HEK293 (cell line): ENCODE data around the gene BLOC1S5.

Experiments used
- CTCF ChIA-PET: fragments of 350-600 bp; formaldehyde crosslinking; extraction: SDS; loops from one replicate; lab custom pipeline; 2021; ENCODE audit warnings: antibody characterized with exemption; lab: Yijun Ruan, JAX
- POLR2A ChIA-PET: fragments of 300-600 bp; formaldehyde crosslinking; extraction: SDS; loops from one replicate; lab custom pipeline; 2020; ENCODE audit warnings: antibody characterized with exemption, inconsistent platforms; lab: Yijun Ruan, JAX
- H3K27ac ChIP-seq: fragments of 200-500 bp; sonication (Bioruptor generic); 2 replicates; pipeline ENCODE4 v1.5.1; 2014; ENCODE audit warnings: low read depth, low read length, control low read depth, inconsistent platforms; ENCODE audit errors: extremely low read depth
- H3K36me3 ChIP-seq, 2 experiments: fragments of 200-500 bp in 1 of 2; sonication (Bioruptor generic) in 1 of 2; 1 replicate in 1 of 2; 2 replicates in 1 of 2; pipeline ENCODE4 v1.5.1; 2014 to 2017; ENCODE audit warnings: inconsistent platforms in 2 of 2, low read length in 2 of 2; ENCODE audit not compliant: control insufficient read depth in 2 of 2, insufficient read depth in 1 of 2
- H3K4me1 ChIP-seq: fragments of 200-500 bp; sonication (Bioruptor generic); 2 replicates; pipeline ENCODE4 v1.5.1; 2014; ENCODE audit warnings: mild to moderate bottlenecking, low read length, inconsistent platforms; ENCODE audit not compliant: control insufficient read depth, insufficient read depth
- H3K4me3 ChIP-seq: 2 replicates; pipeline ENCODE4 v1.5.1; 2011; ENCODE audit warnings: low read depth, mild to moderate bottlenecking, control low read depth, low read length, moderate library complexity
- H3K9me3 ChIP-seq: fragments of 200-500 bp; sonication (Bioruptor generic); 2 replicates; pipeline ENCODE4 v1.5.1; 2014; ENCODE audit warnings: low read depth, low read length, inconsistent platforms; ENCODE audit not compliant: control insufficient read depth, insufficient read depth
- BCL11B ChIP-seq: fragments of 450-650 bp; formaldehyde crosslinking; IDR thresholded peaks from 2 replicates; pipeline ENCODE4 v1.5.1; 2016; ENCODE audit warnings: low read depth, missing biosample characterization, missing genetic modification characterization
- MZF1 ChIP-seq: fragments of 450-650 bp; formaldehyde crosslinking; IDR thresholded peaks from 2 replicates; pipeline ENCODE4 v1.5.1; 2017; ENCODE audit warnings: missing biosample characterization, missing genetic modification characterization, borderline replicate concordance
- SCRT2 ChIP-seq: fragments of 450-650 bp; formaldehyde crosslinking; IDR thresholded peaks from 2 replicates; pipeline ENCODE4 v1.5.1; 2016; ENCODE audit warnings: missing biosample characterization, missing genetic modification characterization
- TCF7L2 ChIP-seq: IDR thresholded peaks from 2 replicates; pipeline ENCODE4 v1.6.1; 2011; ENCODE audit warnings: low read depth, mild to moderate bottlenecking, inconsistent platforms, low read length, moderate library complexity, borderline replicate concordance
- WT1 ChIP-seq: fragments of 450-650 bp; formaldehyde crosslinking; IDR thresholded peaks from 2 replicates; pipeline ENCODE4 v1.5.1; 2016; ENCODE audit warnings: missing biosample characterization, missing genetic modification characterization
- YY1 ChIP-seq: fragments of 450-650 bp; formaldehyde crosslinking; IDR thresholded peaks from 2 replicates; pipeline ENCODE4 v1.5.1; 2018; ENCODE audit warnings: missing biosample characterization, missing genetic modification characterization
- YY2 ChIP-seq: fragments of 450-650 bp; formaldehyde crosslinking; IDR thresholded peaks from 2 replicates; pipeline ENCODE4 v1.5.1; 2016; ENCODE audit warnings: missing biosample characterization, missing genetic modification characterization
- ZBTB8A ChIP-seq: fragments of 450-650 bp; formaldehyde crosslinking; IDR thresholded peaks from 2 replicates; pipeline ENCODE4 v1.5.1; 2016; ENCODE audit warnings: missing biosample characterization, missing genetic modification characterization
- ZIC2 ChIP-seq: fragments of 450-650 bp; formaldehyde crosslinking; IDR thresholded peaks from 2 replicates; pipeline ENCODE4 v1.5.1; 2016; ENCODE audit warnings: missing biosample characterization, missing genetic modification characterization
- ZNF155 ChIP-seq: fragments of 450-650 bp; formaldehyde crosslinking; IDR thresholded peaks from 2 replicates; pipeline ENCODE4 v1.5.1; 2016; ENCODE audit warnings: missing biosample characterization, missing genetic modification characterization
- ZNF157 ChIP-seq: fragments of 450-650 bp; formaldehyde crosslinking; IDR thresholded peaks from 2 replicates; pipeline ENCODE4 v1.5.1; 2016; ENCODE audit warnings: missing biosample characterization, missing genetic modification characterization
- ZNF169 ChIP-seq: fragments of 450-650 bp; formaldehyde crosslinking; IDR thresholded peaks from 2 replicates; pipeline ENCODE4 v1.5.1; 2016; ENCODE audit warnings: missing biosample characterization, missing genetic modification characterization
- ZNF266 ChIP-seq: fragments of 450-650 bp; formaldehyde crosslinking; IDR thresholded peaks from 2 replicates; pipeline ENCODE4 v1.5.1; 2016; ENCODE audit warnings: missing biosample characterization, missing genetic modification characterization, low read depth
- ZNF302 ChIP-seq: fragments of 450-650 bp; formaldehyde crosslinking; IDR thresholded peaks from 2 replicates; pipeline ENCODE4 v1.5.1; 2016; ENCODE audit warnings: missing biosample characterization, missing genetic modification characterization, low read depth
- ZNF48 ChIP-seq: fragments of 450-650 bp; formaldehyde crosslinking; IDR thresholded peaks from 2 replicates; pipeline ENCODE4 v1.5.1; 2016; ENCODE audit warnings: missing biosample characterization, missing genetic modification characterization
- ZNF514 ChIP-seq: fragments of 450-650 bp; formaldehyde crosslinking; IDR thresholded peaks from 2 replicates; pipeline ENCODE4 v1.5.1; 2016; ENCODE audit warnings: missing biosample characterization, missing genetic modification characterization
- ZNF529 ChIP-seq: fragments of 450-650 bp; formaldehyde crosslinking; IDR thresholded peaks from 2 replicates; pipeline ENCODE4 v1.5.1; 2017; ENCODE audit warnings: missing genetic modification characterization, missing biosample characterization; ENCODE audit not compliant: insufficient replicate concordance
- ZNF530 ChIP-seq: fragments of 450-650 bp; formaldehyde crosslinking; IDR thresholded peaks from 2 replicates; pipeline ENCODE4 v1.5.1; 2016; ENCODE audit warnings: low read depth, missing biosample characterization, missing genetic modification characterization
- ZNF548 ChIP-seq: fragments of 450-650 bp; formaldehyde crosslinking; IDR thresholded peaks from 2 replicates; pipeline ENCODE4 v1.5.1; 2016; ENCODE audit warnings: missing biosample characterization, missing genetic modification characterization
- ZNF747 ChIP-seq: fragments of 450-650 bp; formaldehyde crosslinking; IDR thresholded peaks from 2 replicates; pipeline ENCODE4 v1.5.1; 2016; ENCODE audit warnings: missing biosample characterization, missing genetic modification characterization
- ZNF776 ChIP-seq: fragments of 450-650 bp; formaldehyde crosslinking; IDR thresholded peaks from 2 replicates; pipeline ENCODE4 v1.5.0; 2017; ENCODE audit warnings: missing biosample characterization, missing genetic modification characterization, borderline replicate concordance
- ZNF837 ChIP-seq: fragments of 450-650 bp; formaldehyde crosslinking; IDR thresholded peaks from 2 replicates; pipeline ENCODE4 v1.5.1; 2016; ENCODE audit warnings: missing biosample characterization, missing genetic modification characterization
- ZSCAN30 ChIP-seq: fragments of 450-650 bp; IDR thresholded peaks from 2 replicates; pipeline ENCODE4 v1.5.1; 2018; ENCODE audit warnings: missing biosample characterization, mild to moderate bottlenecking, missing genetic modification characterization, moderate library complexity
- TF ChIP-seq, protein P1 (sequence below): fragments of 450-650 bp; formaldehyde crosslinking; IDR thresholded peaks from 2 replicates; pipeline ENCODE4 v1.5.1; 2017; ENCODE audit warnings: missing biosample characterization, missing genetic modification characterization
- TF ChIP-seq, protein P2 (sequence below): fragments of 450-650 bp; formaldehyde crosslinking; IDR thresholded peaks from 2 replicates; pipeline ENCODE4 v1.5.1; 2016; ENCODE audit warnings: missing biosample characterization, missing genetic modification characterization
- TF ChIP-seq, protein P3 (sequence below): fragments of 450-650 bp; formaldehyde crosslinking; IDR thresholded peaks from 2 replicates; pipeline ENCODE4 v1.5.1; 2017; ENCODE audit warnings: missing biosample characterization, missing genetic modification characterization

BLOC1S5 gene

DNA sequence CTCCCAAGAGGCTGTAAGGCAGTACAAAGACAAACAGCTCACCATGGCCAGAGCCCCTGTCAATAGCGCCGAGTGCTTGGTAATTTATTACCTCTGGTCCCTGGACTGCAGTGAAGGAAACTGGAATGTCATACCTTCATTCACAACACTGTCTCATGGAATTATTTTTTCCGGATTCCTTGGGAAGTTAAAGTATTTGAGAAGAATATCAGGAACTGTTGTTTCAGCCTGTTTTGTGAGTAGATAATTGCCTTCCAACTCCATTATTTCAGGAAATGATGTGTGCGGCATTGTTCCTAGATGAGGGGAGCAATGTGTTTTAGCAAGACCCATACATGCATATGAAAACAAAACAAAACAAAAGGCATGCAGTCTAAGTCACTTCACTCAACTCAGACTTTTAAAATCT is 64.0 kb downstream of the BLOC1S5 start (continued):
- TF ChIP-seq, protein P1, sequence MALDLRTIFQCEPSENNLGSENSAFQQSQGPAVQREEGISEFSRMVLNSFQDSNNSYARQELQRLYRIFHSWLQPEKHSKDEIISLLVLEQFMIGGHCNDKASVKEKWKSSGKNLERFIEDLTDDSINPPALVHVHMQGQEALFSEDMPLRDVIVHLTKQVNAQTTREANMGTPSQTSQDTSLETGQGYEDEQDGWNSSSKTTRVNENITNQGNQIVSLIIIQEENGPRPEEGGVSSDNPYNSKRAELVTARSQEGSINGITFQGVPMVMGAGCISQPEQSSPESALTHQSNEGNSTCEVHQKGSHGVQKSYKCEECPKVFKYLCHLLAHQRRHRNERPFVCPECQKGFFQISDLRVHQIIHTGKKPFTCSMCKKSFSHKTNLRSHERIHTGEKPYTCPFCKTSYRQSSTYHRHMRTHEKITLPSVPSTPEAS: no peak
- TF ChIP-seq ZSCAN30: no peak
- TF ChIP-seq, all 188 proteins: peak for 2

DNA sequence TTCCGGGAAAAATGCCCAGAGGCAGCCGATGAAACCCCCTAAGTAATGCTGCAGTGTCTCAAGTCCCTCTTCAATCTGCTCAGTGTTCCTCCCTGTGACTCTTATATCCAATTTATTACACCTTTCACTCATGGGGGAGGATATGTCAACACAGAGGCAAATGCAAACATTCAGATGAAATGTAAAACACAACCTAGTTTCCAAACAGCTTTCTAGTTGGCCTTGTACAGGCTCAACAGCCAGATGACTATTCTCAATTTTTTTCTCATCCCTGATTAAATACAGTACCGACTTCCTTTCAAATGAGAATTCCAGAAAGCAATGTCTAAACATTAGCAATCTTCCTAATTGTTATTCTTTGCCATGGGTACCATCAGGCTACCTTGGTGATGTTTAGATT is 65.0 kb downstream of the BLOC1S5 start:
- CTCF ChIA-PET: no interaction called here

DNA sequence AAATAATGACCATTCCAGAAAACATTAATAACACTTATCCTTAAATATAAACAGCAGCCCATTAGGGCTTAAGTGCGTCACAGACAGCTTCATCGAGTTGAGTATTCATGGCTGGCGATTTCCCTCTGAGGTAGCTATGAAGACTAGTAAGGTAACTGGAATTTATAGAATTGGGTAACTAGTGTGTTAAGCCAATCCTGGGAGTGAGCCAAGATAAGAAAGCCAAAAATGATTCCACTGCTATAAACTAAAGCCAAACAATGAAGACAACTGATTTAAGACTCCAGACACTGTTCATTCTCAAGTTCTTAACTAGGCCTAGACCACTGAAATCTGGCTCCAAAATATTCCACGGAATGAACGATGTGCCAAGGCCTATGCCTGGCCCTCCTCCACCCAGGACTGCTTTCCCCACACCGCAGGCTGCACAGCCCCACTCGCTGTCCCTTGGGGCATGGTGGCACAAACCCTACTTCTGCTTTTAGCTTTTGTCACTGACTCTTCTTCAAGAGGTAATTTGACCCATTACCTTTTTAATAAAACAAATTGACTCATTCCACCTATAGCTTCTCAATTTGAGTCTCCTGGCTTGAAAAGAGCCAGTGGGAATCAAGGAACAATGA is 66.0 kb downstream of the BLOC1S5 start:
- peaks cover 7% of the 10 kb centered on the region; the same call in 1 of the 2 replicates for H3K4me1 ChIP-seq
- H3K9me3 ChIP-seq: no peaks in the 10 kb centered on the region; the same call in 1 of the 2 replicates
- POLR2A ChIA-PET: interaction anchor here (2.3 kb wide), 1 partner anchor 273 kb away, joined by 8 read pairs; the partner anchor contains the start of gene BMP6
- TF ChIP-seq ZNF548 (tag by site-specific recombination) (no peak), ZBTB8A (tag by site-specific recombination) (no peak), ZNF169 (no peak), ZNF837 (no peak), ZNF155 (tag by site-specific recombination) (no peak), ZNF302 (tag by site-specific recombination) (no peak), ZNF530 (tag by site-specific recombination) (no peak), ZNF529 (tag by site-specific recombination) (no peak), SCRT2 (tag by site-specific recombination) (no peak), ZNF747 (no peak), BCL11B (tag by site-specific recombination) (no peak), ZNF776 (tag by site-specific recombination) (no peak), YY2 (tag by site-specific recombination) (no peak), ZNF514 (tag by site-specific recombination) (no peak), ZNF48 (no peak)
- TF ChIP-seq, all 188 proteins: peak for 0
- Histone ChIP-seq H3K36me3 (no peaks in the 10 kb centered on the region), H3K27ac (no peak overlapping the region), H3K4me3 (no peak overlapping the region)
- CTCF ChIA-PET: interaction anchor here (1.2 to 3.2 kb wide), 3 partner anchors 8 to 275 kb away, joined by 3 to 14 read pairs (median 3); no protein-coding TSS in a partner anchor

More for the DNA sequence above, 65.0 kb downstream of the BLOC1S5 start:
- Histone ChIP-seq H3K9me3 (no peaks in the 10 kb centered on the region), H3K4me3 (no peak overlapping the region), H3K27ac (no peak overlapping the region), H3K4me1 (peaks cover 7% of the 10 kb centered on the region; the same call in 1 of the 2 replicates), H3K36me3 (no peaks in the 10 kb centered on the region)
- TF ChIP-seq ZIC2 (tag by site-specific recombination): no peak
- no peak for TF ChIP-seq ZNF155 (tag by site-specific recombination)
- POLR2A ChIA-PET: no interaction called here

DNA sequence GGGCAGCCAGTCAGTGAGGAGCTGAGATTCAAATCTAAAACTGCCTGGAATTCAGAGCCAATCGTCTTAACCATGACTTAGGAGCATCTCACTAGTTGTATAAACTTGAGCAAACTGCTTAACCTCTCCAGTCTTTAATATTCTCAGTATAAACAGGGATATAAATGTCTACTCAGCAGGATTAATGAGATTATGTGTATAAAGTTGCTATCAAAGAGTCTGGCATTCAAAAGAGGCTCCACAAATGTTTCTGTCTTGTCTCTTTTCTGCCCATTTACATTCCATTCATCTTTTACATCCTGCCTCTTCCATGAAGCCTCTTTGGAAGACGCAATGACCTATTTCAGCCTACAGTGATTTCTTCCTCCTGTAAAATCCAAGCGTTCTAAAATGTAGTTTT is 66.9 kb downstream of the BLOC1S5 start:
- POLR2A ChIA-PET: interaction anchor here (1.4 to 2.3 kb wide), 3 partner anchors 22 to 272 kb away, joined by 5 to 8 read pairs (median 5); partner anchors contain the start of genes BLOC1S5 and BMP6
- CTCF ChIA-PET: interaction anchor here (0.6 to 3.2 kb wide), 8 partner anchors 9 to 275 kb away, joined by 3 to 16 read pairs (median 4); no protein-coding TSS in a partner anchor

More for the DNA sequence above, 66.9 kb downstream of the BLOC1S5 start:
- Histone ChIP-seq H3K9me3 (no peaks in the 10 kb centered on the region; the same call in 1 of the 2 replicates), H3K4me1 (peaks cover 7% of the 10 kb centered on the region; the same call in 1 of the 2 replicates), H3K4me3 (no peak overlapping the region), H3K36me3 (no peaks in the 10 kb centered on the region), H3K27ac (no peak overlapping the region)
- TF ChIP-seq YY1 (tag by site-specific recombination): no peak
- TF ChIP-seq, protein P2, sequence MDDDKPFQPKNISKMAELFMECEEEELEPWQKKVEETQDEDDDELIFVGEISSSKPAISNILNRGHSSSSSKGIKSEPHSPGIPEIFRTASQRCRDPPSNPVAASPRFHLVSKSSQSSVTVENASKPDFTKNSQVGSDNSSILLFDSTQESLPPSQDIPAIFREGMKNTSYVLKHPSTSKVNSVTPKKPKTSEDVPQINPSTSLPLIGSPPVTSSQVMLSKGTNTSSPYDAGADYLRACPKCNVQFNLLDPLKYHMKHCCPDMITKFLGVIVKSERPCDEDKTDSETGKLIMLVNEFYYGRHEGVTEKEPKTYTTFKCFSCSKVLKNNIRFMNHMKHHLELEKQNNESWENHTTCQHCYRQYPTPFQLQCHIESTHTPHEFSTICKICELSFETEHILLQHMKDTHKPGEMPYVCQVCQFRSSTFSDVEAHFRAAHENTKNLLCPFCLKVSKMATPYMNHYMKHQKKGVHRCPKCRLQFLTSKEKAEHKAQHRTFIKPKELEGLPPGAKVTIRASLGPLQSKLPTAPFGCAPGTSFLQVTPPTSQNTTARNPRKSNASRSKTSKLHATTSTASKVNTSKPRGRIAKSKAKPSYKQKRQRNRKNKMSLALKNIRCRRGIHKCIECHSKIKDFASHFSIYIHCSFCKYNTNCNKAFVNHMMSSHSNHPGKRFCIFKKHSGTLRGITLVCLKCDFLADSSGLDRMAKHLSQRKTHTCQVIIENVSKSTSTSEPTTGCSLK (tag by site-specific recombination): no peak
- no peak for TF ChIP-seq MZF1 (tag by site-specific recombination)
- TF ChIP-seq TCF7L2: no peak
- TF ChIP-seq BCL11B (tag by site-specific recombination): no peak
- no peak for TF ChIP-seq WT1 (tag by site-specific recombination)
- no peak for TF ChIP-seq ZNF157 (tag by site-specific recombination)
- TF ChIP-seq, protein P3, sequence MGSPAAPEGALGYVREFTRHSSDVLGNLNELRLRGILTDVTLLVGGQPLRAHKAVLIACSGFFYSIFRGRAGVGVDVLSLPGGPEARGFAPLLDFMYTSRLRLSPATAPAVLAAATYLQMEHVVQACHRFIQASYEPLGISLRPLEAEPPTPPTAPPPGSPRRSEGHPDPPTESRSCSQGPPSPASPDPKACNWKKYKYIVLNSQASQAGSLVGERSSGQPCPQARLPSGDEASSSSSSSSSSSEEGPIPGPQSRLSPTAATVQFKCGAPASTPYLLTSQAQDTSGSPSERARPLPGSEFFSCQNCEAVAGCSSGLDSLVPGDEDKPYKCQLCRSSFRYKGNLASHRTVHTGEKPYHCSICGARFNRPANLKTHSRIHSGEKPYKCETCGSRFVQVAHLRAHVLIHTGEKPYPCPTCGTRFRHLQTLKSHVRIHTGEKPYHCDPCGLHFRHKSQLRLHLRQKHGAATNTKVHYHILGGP (tag by site-specific recombination): no peak
- TF ChIP-seq ZNF266 (tag by site-specific recombination): no peak
